Ascending aorta (tissue), 2 donors: ENCODE data around the gene TAX1BP1. TPM values are rescaled to one million over a fixed set of nuclear protein-coding genes. Genes with fewer than 3 reads are reported as not detected.

ENCODE experiments used
- DNase-seq, 2 donors: peaks; one replicate each; pipeline ENCODE4 v3.0.0-alpha.2; 2019; ENCODE audit warnings: low spot score in 2 of 2
- H3K27ac ChIP-seq, 2 donors: fragments of 200-600 bp; sonication (generic); one replicate each; pipeline ENCODE4 v1.5.1; 2016 to 2017; ENCODE audit warnings: mild to moderate bottlenecking in 1 of 2
- H3K27me3 ChIP-seq: fragments of 200-600 bp; sonication (generic); one replicate; pipeline ENCODE4 v1.5.1; 2017
- H3K36me3 ChIP-seq, 2 donors: fragments of 200-600 bp; sonication (generic); one replicate each; pipeline ENCODE4 v1.5.1; 2016
- H3K4me1 ChIP-seq, 2 donors: fragments of 200-600 bp; sonication (generic); one replicate each; pipeline ENCODE4 v1.5.1; 2016 to 2017; ENCODE audit warnings: mild to moderate bottlenecking in 1 of 2
- H3K4me3 ChIP-seq, 2 donors: fragments of 200-600 bp; sonication (generic); one replicate each; pipeline ENCODE4 v1.5.1; 2016 to 2017; ENCODE audit warnings: mild to moderate bottlenecking in 1 of 2
- H3K9me3 ChIP-seq, 2 donors: fragments of 200-600 bp; sonication (generic); one replicate each; pipeline ENCODE4 v1.5.1; 2016
- intact Hi-C: fragments of 100-400 bp; cut with DNase I; formaldehyde crosslinking; loops from one replicate; pipeline ENCODE4 v1.15.1; 2023
- total RNA-seq: library from RNA; depleted of rRNA; stranded (reverse); fragments of >200 nt; gene quantifications from one replicate; pipeline ENCODE4 v1.1.0, GENCODE V29; 2016
- TF ChIP-seq, protein P1 (sequence below), 3 experiments: fragments of 200-600 bp in 2 of 3; fragments of 450-650 bp in 1 of 3; sonication (generic) in 2 of 3; IDR thresholded peaks; one replicate each; pipeline ENCODE4 v1.5.1; 2016 to 2019; ENCODE audit warnings: antibody characterized with exemption in 3 of 3, mild to moderate bottlenecking in 1 of 3, moderate library complexity in 1 of 3

TAX1BP1 gene
- total RNA-seq, 1 donor from 2014 or later = 32.6 TPM

DNA sequence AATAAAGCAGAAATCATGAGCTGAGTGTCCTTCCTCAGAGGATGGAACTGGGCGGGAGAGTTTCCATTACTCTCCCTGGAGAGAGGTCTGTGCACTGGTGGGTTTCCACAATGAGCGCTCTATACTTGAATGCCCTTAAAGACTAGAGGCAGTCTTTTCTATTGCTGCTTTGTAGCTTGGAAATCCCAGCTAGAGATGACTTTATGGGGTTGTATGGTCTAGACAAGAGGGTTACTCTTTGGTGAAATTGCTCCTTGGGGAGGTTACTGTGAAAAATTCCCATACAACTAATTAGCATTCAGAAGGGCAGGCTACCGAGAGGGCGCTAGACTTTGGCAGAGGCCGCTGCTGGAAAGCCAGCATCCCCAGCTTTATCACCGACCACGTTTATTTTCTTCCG is 136.8 kb downstream of the TAX1BP1 start:
- TF ChIP-seq, protein P1, sequence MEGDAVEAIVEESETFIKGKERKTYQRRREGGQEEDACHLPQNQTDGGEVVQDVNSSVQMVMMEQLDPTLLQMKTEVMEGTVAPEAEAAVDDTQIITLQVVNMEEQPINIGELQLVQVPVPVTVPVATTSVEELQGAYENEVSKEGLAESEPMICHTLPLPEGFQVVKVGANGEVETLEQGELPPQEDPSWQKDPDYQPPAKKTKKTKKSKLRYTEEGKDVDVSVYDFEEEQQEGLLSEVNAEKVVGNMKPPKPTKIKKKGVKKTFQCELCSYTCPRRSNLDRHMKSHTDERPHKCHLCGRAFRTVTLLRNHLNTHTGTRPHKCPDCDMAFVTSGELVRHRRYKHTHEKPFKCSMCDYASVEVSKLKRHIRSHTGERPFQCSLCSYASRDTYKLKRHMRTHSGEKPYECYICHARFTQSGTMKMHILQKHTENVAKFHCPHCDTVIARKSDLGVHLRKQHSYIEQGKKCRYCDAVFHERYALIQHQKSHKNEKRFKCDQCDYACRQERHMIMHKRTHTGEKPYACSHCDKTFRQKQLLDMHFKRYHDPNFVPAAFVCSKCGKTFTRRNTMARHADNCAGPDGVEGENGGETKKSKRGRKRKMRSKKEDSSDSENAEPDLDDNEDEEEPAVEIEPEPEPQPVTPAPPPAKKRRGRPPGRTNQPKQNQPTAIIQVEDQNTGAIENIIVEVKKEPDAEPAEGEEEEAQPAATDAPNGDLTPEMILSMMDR (IDR thresholded peaks at IDR 0.05) = no peak
- DNase-seq = no peak
- H3K9me3 ChIP-seq = no peaks in the 10 kb centered on the region
- no peak overlapping the region for H3K27ac ChIP-seq
- intact Hi-C loops = no loop called here
- peaks cover 0 to 15% of the 10 kb centered on the region in 2 donors for H3K4me1 ChIP-seq
- no peaks in the 10 kb centered on the region for H3K36me3 ChIP-seq
- H3K4me3 ChIP-seq = no peak overlapping the region
- no peaks in the 10 kb centered on the region for H3K27me3 ChIP-seq

Other genes starting within 250 kb of the TAX1BP1 start
- 10.6 TPM for gene HIBADH, start 77.3 kb upstream of the TAX1BP1 start, total RNA-seq